ENCODE measurements around the gene MRC2.

DNA sequence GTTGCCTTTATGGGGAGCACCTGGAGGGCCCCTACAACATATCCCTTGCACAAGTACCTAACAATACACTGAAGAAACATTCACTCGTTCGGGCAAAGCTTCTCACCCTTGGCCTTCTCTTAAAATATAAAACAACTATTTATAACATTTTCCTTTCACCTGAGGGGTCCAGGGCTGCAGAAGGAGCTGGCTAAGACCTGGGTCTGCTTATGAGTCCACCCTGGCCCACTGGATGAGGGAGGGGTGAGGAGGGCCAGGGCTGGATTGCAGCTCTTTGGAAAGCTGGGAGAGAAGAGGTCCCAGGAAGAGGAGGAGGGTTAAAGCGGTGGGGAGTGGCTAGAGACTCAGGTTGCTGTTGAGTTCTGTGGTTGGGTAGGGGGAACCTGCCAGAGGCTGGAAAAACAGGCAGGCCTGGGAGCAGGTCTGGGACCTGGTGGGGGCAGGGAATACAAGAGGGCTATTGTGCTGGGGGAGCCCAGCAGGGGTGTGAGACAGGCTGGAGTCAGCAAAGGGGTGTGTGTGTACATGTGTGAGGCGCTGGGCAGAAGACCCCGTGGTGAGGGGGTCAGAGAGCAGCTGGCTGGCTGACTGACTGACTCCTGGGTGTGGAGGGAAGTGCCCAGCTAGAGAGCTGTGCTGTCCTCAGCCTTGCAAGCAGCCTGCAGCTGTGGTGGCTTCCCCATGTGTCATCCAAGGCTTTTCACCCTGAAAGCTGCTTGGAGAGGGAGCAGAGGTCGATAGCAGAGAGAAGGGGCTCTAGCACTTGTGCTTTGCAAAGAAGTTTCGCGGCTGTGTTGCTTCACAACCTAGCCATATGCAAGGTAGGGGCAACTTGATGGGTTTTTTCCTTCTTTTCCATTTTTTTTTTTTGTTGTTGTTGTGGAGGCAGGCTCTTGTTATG is 10.2 kb upstream of the MRC2 start:
- TF ChIP-seq, protein P1, sequence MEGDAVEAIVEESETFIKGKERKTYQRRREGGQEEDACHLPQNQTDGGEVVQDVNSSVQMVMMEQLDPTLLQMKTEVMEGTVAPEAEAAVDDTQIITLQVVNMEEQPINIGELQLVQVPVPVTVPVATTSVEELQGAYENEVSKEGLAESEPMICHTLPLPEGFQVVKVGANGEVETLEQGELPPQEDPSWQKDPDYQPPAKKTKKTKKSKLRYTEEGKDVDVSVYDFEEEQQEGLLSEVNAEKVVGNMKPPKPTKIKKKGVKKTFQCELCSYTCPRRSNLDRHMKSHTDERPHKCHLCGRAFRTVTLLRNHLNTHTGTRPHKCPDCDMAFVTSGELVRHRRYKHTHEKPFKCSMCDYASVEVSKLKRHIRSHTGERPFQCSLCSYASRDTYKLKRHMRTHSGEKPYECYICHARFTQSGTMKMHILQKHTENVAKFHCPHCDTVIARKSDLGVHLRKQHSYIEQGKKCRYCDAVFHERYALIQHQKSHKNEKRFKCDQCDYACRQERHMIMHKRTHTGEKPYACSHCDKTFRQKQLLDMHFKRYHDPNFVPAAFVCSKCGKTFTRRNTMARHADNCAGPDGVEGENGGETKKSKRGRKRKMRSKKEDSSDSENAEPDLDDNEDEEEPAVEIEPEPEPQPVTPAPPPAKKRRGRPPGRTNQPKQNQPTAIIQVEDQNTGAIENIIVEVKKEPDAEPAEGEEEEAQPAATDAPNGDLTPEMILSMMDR (IDR thresholded peaks at IDR 0.05; ENCODE audit: borderline replicate concordance, extremely low read depth, low read length, poor library complexity, severe bottlenecking), result no peak
- TF ChIP-seq EZH2 (IDR thresholded peaks at IDR 0.05; ENCODE audit: borderline replicate concordance, low read depth, low read length, severe bottlenecking), result no peak
